WERI-Rb-1 (cell line): ENCODE results near the gene GPS1.

Experiments
- DNase-seq: peaks from one replicate; pipeline ENCODE4 v3.0.0-alpha.2; 2020
- H3K27ac ChIP-seq: fragments of 250-450 bp; sonication (Bioruptor Pico); 2 replicates; pipeline ENCODE4 v1.5.1; 2020; ENCODE audit warnings: mild to moderate bottlenecking, moderate library complexity
- H3K27me3 ChIP-seq: fragments of 250-450 bp; sonication (Bioruptor Pico); 2 replicates; pipeline ENCODE4 v1.5.1; 2021; ENCODE audit warnings: mild to moderate bottlenecking, low read depth, moderate library complexity; ENCODE audit not compliant: insufficient read depth, severe bottlenecking
- H3K36me3 ChIP-seq: fragments of 250-450 bp; sonication (Bioruptor Pico); 2 replicates; pipeline ENCODE4 v1.5.1; 2020; ENCODE audit warnings: mild to moderate bottlenecking, moderate library complexity
- H3K4me3 ChIP-seq: 2 replicates; pipeline ENCODE4 v1.5.1; 2011; ENCODE audit warnings: low read depth, mild to moderate bottlenecking, control low read depth, low read length
- H3K9me3 ChIP-seq: fragments of 250-450 bp; sonication (Bioruptor Pico); 2 replicates; pipeline ENCODE4 v1.5.1; 2021; ENCODE audit warnings: mild to moderate bottlenecking, moderate library complexity; ENCODE audit not compliant: severe bottlenecking
- TF ChIP-seq, protein P1 (sequence below): IDR thresholded peaks from 2 replicates; pipeline ENCODE4 v1.5.1; 2011; ENCODE audit warnings: low read depth, mild to moderate bottlenecking, control low read depth, inconsistent platforms, low read length

GPS1 gene

DNA sequence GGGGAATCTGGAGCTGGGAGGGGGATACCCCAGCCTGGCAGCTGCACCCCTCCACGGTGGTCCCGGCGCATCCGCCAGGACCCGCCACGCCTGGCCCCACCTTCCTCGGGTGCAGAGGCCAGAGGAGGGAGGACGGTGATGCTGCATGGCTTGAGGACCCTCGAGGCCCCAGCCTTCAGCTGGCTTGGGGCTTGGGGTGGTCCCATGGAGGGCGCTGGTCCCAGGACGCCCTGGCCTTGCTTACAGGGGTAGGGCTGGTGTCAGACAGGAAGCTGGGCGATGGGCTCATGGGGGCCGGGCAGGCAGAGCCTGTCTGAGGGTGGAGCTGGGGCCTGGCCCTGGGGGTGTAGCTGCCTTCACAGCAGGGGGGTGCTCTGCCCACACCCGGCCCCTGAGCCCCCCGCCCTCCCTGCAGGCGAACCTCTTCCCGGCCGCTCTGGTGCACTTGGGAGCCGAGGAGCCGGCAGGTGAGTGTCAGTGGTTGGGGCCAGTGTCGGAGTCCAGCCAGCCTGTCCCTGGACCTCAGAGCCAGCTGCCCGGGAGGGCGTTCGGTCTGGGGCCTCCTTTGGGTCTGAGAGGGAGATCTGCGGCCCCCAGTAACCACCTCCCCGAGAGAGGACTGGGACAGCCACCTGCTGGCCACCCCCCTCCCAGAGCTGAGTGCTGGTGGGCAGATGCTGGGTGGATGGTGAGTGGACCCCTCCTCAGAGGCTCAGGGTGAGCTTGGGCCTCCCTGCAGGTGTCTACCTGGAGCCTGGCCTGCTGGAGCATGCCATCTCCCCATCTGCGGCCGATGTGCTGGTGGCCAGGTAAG, 35.4 kb upstream of the GPS1 start:
- Histone ChIP-seq H3K27ac (no peak overlapping the region), H3K27me3 (no peaks in the 10 kb centered on the region), H3K9me3 (no peaks in the 10 kb centered on the region), H3K4me3 (no peak overlapping the region), H3K36me3 (peaks cover 44% of the 10 kb centered on the region)
- no peak for DNase-seq
- TF ChIP-seq, protein P1, sequence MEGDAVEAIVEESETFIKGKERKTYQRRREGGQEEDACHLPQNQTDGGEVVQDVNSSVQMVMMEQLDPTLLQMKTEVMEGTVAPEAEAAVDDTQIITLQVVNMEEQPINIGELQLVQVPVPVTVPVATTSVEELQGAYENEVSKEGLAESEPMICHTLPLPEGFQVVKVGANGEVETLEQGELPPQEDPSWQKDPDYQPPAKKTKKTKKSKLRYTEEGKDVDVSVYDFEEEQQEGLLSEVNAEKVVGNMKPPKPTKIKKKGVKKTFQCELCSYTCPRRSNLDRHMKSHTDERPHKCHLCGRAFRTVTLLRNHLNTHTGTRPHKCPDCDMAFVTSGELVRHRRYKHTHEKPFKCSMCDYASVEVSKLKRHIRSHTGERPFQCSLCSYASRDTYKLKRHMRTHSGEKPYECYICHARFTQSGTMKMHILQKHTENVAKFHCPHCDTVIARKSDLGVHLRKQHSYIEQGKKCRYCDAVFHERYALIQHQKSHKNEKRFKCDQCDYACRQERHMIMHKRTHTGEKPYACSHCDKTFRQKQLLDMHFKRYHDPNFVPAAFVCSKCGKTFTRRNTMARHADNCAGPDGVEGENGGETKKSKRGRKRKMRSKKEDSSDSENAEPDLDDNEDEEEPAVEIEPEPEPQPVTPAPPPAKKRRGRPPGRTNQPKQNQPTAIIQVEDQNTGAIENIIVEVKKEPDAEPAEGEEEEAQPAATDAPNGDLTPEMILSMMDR: no peak

DNA sequence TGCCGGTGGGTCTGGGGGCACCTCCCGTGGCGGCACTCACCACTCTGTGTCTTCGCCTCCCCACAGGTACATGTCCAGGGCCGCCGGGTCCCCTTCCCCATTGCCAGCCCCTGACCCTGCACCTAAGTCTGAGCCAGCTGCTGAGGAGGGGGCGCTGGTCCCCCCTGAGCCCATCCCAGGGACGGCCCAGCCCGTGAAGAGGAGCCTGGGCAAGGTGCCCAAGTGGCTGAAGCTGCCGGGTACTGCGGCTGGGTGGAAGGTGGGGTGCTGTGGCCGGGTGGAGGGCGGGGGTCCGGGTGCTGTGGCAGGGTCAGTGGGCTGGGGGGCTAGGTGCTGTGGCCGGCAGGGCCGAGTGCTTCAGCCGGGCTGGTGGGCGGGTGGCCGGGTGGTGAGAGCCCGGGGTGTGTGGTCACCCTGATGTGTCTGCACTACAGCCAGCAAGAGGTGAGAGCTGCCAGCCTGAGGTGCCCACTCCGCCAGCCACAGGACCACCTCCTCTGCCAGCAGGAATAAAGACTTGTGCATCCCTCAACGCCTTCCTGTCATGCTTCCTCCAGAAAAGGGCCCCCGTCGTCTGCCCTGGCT, 34.7 kb upstream of the GPS1 start:
- peaks cover 37% of the 10 kb centered on the region for H3K36me3 ChIP-seq
- no peak overlapping the region for H3K27ac ChIP-seq
- H3K9me3 ChIP-seq: no peaks in the 10 kb centered on the region
- TF ChIP-seq, protein P1: no peak
- H3K4me3 ChIP-seq: no peak overlapping the region
- no peak for DNase-seq
- no peaks in the 10 kb centered on the region for H3K27me3 ChIP-seq

DNA sequence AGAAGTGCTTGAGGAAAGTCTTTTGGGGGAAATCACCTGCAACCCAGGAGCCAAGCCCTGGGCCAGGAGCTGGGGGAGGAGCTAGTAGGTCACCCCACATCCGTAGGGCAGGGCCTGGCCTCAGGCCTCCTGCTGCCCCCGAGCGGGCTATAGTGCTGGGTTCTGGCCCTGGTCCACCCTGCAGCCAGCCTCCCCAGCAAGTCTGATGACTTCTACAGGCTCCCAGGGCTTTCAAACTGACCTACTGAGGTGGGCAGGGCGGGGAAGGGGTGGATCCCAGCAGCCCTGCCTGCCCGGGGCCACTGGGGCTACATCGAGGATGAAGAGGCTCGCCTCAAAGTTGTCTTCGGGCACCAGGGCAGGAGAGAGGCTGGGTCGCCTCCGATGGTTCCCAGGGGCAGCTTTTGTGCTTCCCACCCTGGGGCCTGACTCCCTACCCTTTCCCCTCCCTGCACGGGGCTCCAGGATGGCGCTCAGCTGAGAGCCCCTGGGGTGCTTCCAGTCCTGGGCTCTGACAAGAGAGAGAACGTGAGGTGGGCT, 34.0 kb upstream of the GPS1 start:
- Histone ChIP-seq H3K9me3 (no peaks in the 10 kb centered on the region), H3K27me3 (no peaks in the 10 kb centered on the region), H3K27ac (no peak overlapping the region), H3K4me3 (no peak overlapping the region), H3K36me3 (peaks cover 35% of the 10 kb centered on the region)
- no peak for DNase-seq
- TF ChIP-seq, protein P1: no peak

DNA sequence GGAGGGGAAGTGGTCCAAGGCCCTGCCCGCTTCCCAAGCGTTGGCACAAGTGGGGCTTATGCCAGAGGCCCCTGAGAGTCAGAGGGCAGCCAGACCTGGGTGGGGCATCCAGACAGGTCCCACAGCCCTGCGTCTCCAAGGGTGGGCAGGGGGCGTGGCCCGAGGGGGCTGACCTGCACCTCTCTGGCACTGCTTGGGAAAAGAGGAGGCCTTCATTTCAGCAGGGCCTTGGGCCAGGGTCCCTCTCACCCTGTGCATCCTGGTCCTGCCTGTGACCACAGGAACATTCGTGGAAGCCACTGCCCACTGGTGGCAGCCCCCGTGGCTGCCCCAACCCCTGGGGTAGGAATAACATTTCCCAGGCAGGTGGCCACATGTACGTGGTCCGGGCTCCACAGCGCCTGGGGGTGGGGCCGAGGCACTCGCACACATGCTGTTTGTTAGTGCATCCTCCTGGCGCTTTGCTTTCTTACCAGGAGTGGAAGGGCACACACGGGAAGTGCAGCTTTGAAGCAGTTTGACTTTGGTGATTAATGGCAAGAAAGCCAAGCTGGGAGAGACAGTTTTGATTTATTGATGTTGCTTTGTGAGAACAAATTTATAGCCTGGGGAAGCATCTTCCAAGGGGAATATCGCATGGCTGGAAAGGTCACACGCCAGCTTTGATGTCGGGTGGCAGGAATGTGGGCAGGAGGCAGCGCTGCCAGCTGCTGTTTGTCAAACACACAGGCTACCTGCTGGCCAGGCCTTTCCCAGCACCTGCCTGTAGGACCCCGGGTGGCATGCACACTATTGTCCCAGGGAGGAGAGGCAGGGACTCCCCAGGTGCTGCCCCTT, 33.3 kb upstream of the GPS1 start:
- no peaks in the 10 kb centered on the region for H3K27me3 ChIP-seq
- peaks cover 32% of the 10 kb centered on the region for H3K36me3 ChIP-seq

DNA sequence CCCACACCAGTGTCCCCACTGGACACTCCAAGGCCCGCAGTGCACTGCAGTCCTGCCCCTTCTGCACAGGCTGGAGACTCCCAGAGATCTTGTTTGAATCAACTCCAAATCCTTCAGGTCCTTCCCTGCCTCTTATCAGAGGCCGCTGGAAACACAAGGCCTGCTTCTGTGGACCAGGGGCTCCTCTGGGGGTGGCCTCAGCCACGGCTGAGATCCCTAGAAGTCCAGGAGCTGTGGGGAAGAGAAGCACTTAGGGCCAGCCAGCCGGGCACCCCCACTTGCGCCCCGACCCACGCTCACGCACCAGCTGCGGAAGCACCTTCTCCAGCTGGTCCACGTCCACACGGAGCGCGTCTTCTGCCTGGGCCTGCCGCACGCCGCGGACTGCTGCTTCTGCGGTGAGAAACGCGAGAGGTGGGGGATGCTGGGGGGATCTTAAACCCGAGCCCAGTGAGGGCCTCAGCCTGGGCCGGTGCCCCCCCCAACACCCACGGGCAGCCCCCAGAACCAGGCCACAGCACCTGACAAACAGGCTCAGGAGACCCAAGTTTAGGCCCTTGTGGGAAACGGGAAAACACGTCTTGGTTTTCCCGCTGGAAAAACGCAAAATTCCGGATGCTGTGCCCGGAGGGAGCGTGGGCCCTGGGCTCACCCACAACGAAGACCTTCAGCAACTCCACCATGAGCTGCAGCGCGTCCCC, 32.6 kb upstream of the GPS1 start:
- DNase-seq: no peak
- no peak overlapping the region; the same call in 1 of the 2 replicates for H3K27ac ChIP-seq
- TF ChIP-seq, protein P1: no peak

More for the DNA sequence above, 33.3 kb upstream of the GPS1 start:
- no peaks in the 10 kb centered on the region for H3K9me3 ChIP-seq
- no peak overlapping the region for H3K27ac ChIP-seq
- H3K4me3 ChIP-seq: no peak overlapping the region
- TF ChIP-seq, protein P1: no peak
- DNase-seq: no peak

More for the DNA sequence above, 32.6 kb upstream of the GPS1 start:
- Histone ChIP-seq H3K36me3 (peaks cover 32% of the 10 kb centered on the region), H3K9me3 (no peaks in the 10 kb centered on the region), H3K4me3 (no peak overlapping the region), H3K27me3 (no peaks in the 10 kb centered on the region)
